Stomach smooth muscle (tissue), 2 donors: ENCODE results near the gene LCN6.

Experiments used
- H3K27ac ChIP-seq: one replicate; pipeline ENCODE4 v1.7.0; 2013; ENCODE audit warnings: mild to moderate bottlenecking, low read length, inconsistent platforms
- H3K27me3 ChIP-seq, 2 donors: one replicate each; pipeline ENCODE4 v1.7.0; 2013; ENCODE audit warnings: low read length in 2 of 2; ENCODE audit not compliant: insufficient read depth in 2 of 2, control insufficient read depth in 1 of 2
- H3K36me3 ChIP-seq, 2 donors: one replicate each; pipeline ENCODE4 v1.7.0; 2013; ENCODE audit warnings: low read length in 2 of 2; ENCODE audit not compliant: control insufficient read depth in 2 of 2, insufficient read depth in 2 of 2
- H3K4me1 ChIP-seq: one replicate; pipeline ENCODE4 v1.7.0; 2013; ENCODE audit warnings: low read length; ENCODE audit not compliant: control insufficient read depth, insufficient read depth
- H3K4me3 ChIP-seq, 2 donors: one replicate each; pipeline ENCODE4 v1.7.0; 2013; ENCODE audit warnings: low read length in 2 of 2
- H3K9ac ChIP-seq, 2 donors: one replicate each; pipeline ENCODE4 v1.7.0; 2013; ENCODE audit warnings: low read length in 2 of 2, mild to moderate bottlenecking in 1 of 2
- H3K9me3 ChIP-seq, 2 donors: one replicate each; pipeline ENCODE4 v1.7.0; 2013; ENCODE audit warnings: low read length in 2 of 2; ENCODE audit not compliant: control insufficient read depth in 2 of 2
- donor health status: healthy.
- donor health status: Pancreatic carcinoma.

Gene LCN6

DNA sequence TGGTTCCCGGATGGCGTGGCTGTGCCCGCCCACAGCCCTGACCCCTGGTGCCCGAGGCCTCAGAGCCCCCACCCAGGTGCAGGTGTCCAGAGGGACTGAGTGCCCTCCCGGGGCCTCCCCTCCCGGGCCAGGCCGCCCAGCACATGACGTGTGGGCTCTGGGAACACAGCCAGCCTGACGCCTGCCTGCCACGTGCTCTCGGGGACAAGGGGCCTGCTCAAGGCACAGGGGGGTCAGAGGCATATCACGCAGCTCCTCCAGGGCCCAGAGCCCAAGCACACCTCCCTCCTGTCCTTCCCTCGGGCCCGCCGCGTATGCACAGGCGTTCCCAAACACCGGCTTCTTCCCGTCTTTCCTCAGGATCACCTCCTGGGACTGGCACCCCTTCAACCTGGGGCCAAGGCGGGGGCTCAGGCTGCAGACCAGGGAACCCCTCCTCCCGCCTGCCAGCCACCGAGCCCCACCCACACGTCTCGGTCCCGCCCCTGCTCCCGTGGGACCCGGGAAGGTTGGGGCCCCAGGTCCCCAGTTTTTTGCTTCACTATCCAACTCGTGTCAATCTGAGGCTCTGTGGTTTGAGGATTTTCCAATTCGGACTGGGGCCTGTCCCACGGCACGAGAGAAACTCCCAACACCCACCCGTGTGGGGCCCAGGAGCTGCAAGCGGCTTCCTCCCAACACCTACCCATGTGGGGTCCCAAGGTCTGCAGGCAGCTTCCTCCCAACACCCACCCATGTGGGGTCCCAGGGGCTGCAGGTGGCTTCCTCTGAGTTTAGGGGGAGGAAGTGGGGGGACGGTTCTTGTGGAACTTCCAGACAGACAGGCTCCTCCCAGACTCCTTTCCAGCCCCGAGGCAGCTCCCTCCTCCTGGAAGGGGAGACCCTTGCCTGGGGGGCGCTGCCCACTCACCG is 7.1 kb downstream of the LCN6 start:
- peaks cover 2% of the 10 kb centered on the region for H3K4me1 ChIP-seq
- H3K9ac ChIP-seq: no peak overlapping the region
- H3K36me3 ChIP-seq: no peaks in the 10 kb centered on the region
- H3K27ac ChIP-seq: no peak overlapping the region
- H3K9me3 ChIP-seq: no peaks in the 10 kb centered on the region
- H3K27me3 ChIP-seq: peaks cover 27 to 30% of the 10 kb centered on the region in 2 donors
- no peak overlapping the region for H3K4me3 ChIP-seq

- H3K36me3 ChIP-seq: no peaks in the 10 kb centered on the region
- H3K27ac ChIP-seq: no peak overlapping the region
- no peak overlapping the region for H3K4me3 ChIP-seq
- no peak overlapping the region for H3K9ac ChIP-seq
- H3K4me1 ChIP-seq: peaks cover 2% of the 10 kb centered on the region
- H3K27me3 ChIP-seq: peaks cover 27 to 30% of the 10 kb centered on the region in 2 donors
- H3K9me3 ChIP-seq: no peaks in the 10 kb centered on the region
Observed at GRCh38 chr9:136740491-136740890, 7.8 kb downstream of the LCN6 start.

DNA sequence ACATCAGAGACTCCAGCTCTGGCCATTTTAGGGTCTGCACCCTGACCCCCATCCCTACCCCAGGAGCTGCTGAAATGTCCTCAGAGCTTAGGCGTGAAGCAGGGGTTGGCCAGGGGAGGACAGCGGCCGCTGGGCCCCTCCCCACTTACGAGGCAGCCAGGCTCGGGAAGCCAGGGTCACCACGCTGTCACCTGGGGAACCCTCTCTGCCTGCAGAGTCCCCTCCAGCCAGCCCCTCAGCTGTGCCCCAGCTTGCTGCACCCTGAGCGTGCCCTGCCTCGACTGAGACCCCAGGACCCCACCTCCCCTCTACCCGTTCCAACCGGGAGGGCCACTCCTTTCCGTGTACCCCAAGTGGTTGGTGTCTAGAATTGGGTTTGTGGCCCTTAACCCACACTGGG is 8.3 kb downstream of the LCN6 start:
- no peaks in the 10 kb centered on the region for H3K9me3 ChIP-seq
- no peak overlapping the region for H3K27ac ChIP-seq
- peaks cover 2% of the 10 kb centered on the region for H3K4me1 ChIP-seq
- H3K27me3 ChIP-seq: peaks cover 27 to 30% of the 10 kb centered on the region in 2 donors
- no peak overlapping the region for H3K4me3 ChIP-seq
- no peaks in the 10 kb centered on the region for H3K36me3 ChIP-seq
- no peak overlapping the region for H3K9ac ChIP-seq

GRCh38 chr9:136739509-136739908 is 8.8 kb downstream of the LCN6 start:
- Histone ChIP-seq H3K36me3 (no peaks in the 10 kb centered on the region), H3K27ac (no peak overlapping the region), H3K27me3 (peaks cover 27 to 30% of the 10 kb centered on the region in 2 donors), H3K9ac (no peak overlapping the region), H3K9me3 (no peaks in the 10 kb centered on the region), H3K4me3 (no peak overlapping the region), H3K4me1 (peaks cover 2% of the 10 kb centered on the region)

DNA sequence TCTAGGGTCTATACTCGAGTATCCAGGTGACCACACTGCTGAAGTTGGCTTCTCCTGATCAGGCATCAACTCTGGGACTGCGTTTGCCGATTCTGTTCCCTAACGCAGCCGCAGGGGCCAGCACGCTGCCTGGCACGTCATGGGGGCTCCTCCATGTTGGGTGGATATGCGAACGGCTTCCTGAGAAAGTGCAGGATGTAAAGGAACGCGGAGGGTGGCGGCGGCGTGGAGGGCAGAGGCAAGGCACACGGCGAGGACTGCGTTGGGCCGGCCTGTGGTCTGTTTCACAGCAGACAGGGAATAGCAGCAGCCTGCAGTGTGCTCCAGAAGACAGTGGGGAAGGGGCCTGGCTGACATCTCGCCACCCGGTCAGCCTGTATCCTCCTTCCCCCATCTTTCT is 9.4 kb downstream of the LCN6 start:
- Histone ChIP-seq H3K4me3 (no peak overlapping the region), H3K27me3 (peaks cover 26 to 29% of the 10 kb centered on the region in 2 donors), H3K9me3 (no peaks in the 10 kb centered on the region), H3K27ac (no peak overlapping the region), H3K9ac (no peak overlapping the region), H3K36me3 (no peaks in the 10 kb centered on the region), H3K4me1 (peaks cover 2% of the 10 kb centered on the region)

- Histone ChIP-seq H3K36me3 (no peaks in the 10 kb centered on the region), H3K9me3 (no peaks in the 10 kb centered on the region), H3K9ac (no peak overlapping the region), H3K27me3 (peaks cover 4% of the 10 kb centered on the region in 2 donors), H3K27ac (no peak overlapping the region), H3K4me1 (no peaks in the 10 kb centered on the region), H3K4me3 (no peak overlapping the region)
Observed at GRCh38 chr9:136735812-136736480, 12.4 kb downstream of the LCN6 start.

- H3K9ac ChIP-seq: no peak overlapping the region
Observed at GRCh38 chr9:136734837-136735496, 13.4 kb downstream of the LCN6 start.

GRCh38 chr9:136733611-136734010 is 14.7 kb downstream of the LCN6 start:
- no peak overlapping the region for H3K9ac ChIP-seq
- H3K36me3 ChIP-seq: no peaks in the 10 kb centered on the region
- H3K27ac ChIP-seq: no peak overlapping the region
- no peaks in the 10 kb centered on the region for H3K27me3 ChIP-seq
- H3K9me3 ChIP-seq: no peaks in the 10 kb centered on the region
- H3K4me1 ChIP-seq: peaks cover 9% of the 10 kb centered on the region
- H3K4me3 ChIP-seq: no peak overlapping the region

More at GRCh38 chr9:136734837-136735496, 13.4 kb downstream of the LCN6 start:
- H3K9me3 ChIP-seq: no peaks in the 10 kb centered on the region
- H3K27me3 ChIP-seq: peaks cover 0 to 2% of the 10 kb centered on the region in 2 donors
- H3K4me3 ChIP-seq: no peak overlapping the region
- H3K36me3 ChIP-seq: no peaks in the 10 kb centered on the region
- no peak overlapping the region for H3K27ac ChIP-seq
- no peaks in the 10 kb centered on the region for H3K4me1 ChIP-seq

GRCh38 chr9:136732444-136733178 is 15.7 kb downstream of the LCN6 start:
- no peaks in the 10 kb centered on the region for H3K9me3 ChIP-seq
- H3K27ac ChIP-seq: no peak overlapping the region

GRCh38 chr9:136729926-136730325 is 18.4 kb downstream of the LCN6 start:
- Histone ChIP-seq H3K27me3 (no peaks in the 10 kb centered on the region), H3K4me3 (no peak overlapping the region), H3K27ac (no peak overlapping the region), H3K9ac (no peak overlapping the region), H3K36me3 (peaks cover 11 to 12% of the 10 kb centered on the region in 2 donors), H3K9me3 (no peaks in the 10 kb centered on the region), H3K4me1 (peaks cover 40% of the 10 kb centered on the region)

More at GRCh38 chr9:136732444-136733178, 15.7 kb downstream of the LCN6 start:
- H3K4me3 ChIP-seq: no peak overlapping the region
- H3K4me1 ChIP-seq: peaks cover 16% of the 10 kb centered on the region
- no peaks in the 10 kb centered on the region for H3K27me3 ChIP-seq
- H3K9ac ChIP-seq: no peak overlapping the region
- H3K36me3 ChIP-seq: no peaks in the 10 kb centered on the region
